A549 (cell line): Measurements from ENCODE around the gene ENTPD8.

Source experiments
- BHLHE40 ChIP-seq: IDR thresholded peaks from 2 replicates; pipeline ENCODE4 v1.6.1; 2012; ENCODE audit warnings: low read depth, low read length, inconsistent platforms
- CTCF ChIP-seq: fragments of >200 bp; sonication (Bioruptor Twin); formaldehyde crosslinking; IDR thresholded peaks from 3 replicates; pipeline ENCODE4 v1.5.1; 2016
- HES2 ChIP-seq: fragments of >200 bp; sonication (Bioruptor Twin); formaldehyde crosslinking; IDR thresholded peaks from 2 replicates; pipeline ENCODE4 v1.6.1; 2016
- JUN ChIP-seq, 2 experiments: fragments of >200 bp; sonication (Bioruptor Twin); formaldehyde crosslinking; IDR thresholded peaks; 2 replicates in 1 of 2; 3 replicates in 1 of 2; pipeline ENCODE4 v1.6.1; 2016 to 2017
- KDM1A ChIP-seq: fragments of 200-600 bp; sonication (generic); IDR thresholded peaks from 2 replicates; pipeline ENCODE4 v1.6.1; 2016; ENCODE audit warnings: low read depth, mild to moderate bottlenecking
- POLR2A ChIP-seq: IDR thresholded peaks from 2 replicates; pipeline ENCODE4 v1.6.1; 2012; ENCODE audit warnings: mild to moderate bottlenecking, low read length
- POLR2AphosphoS2 ChIP-seq: conservative IDR thresholded peaks from 2 replicates; pipeline ENCODE4 v1.6.1; 2012; ENCODE audit warnings: low read length, improper control_type of control experiment, inconsistent platforms
- RAD21 ChIP-seq, 2 experiments: fragments of >200 bp in 1 of 2; sonication (Bioruptor Twin) in 1 of 2; formaldehyde crosslinking in 1 of 2; IDR thresholded peaks in 1 of 2; conservative IDR thresholded peaks in 1 of 2; 2 replicates in 1 of 2; 3 replicates in 1 of 2; pipeline ENCODE4 v1.6.1; 2012 to 2018; ENCODE audit warnings: inconsistent platforms in 1 of 2
- RNF2 ChIP-seq: fragments of 200-600 bp; sonication (generic); IDR thresholded peaks from 2 replicates; pipeline ENCODE4 v1.6.1; 2016; ENCODE audit warnings: low read depth, mild to moderate bottlenecking, antibody characterized with exemption, moderate library complexity, borderline replicate concordance

- TF ChIP-seq BHLHE40 (no peak), RAD21 (conservative IDR thresholded peaks at IDR 0.05 in 1 of 2, IDR thresholded peaks at IDR 0.05 in 1 of 2) (no peak), CTCF (no peak), HES2 (no peak), JUN (IDR thresholded peaks at IDR 0.05) (no peak), KDM1A (no peak), POLR2AphosphoS2 (no peak), RNF2 (no peak), POLR2A (no peak)
Observed at GRCh38 chr9:137417161-137418021, 23.8 kb downstream of the ENTPD8 start.
